Astrocyte (in vitro differentiated cells and primary cell): ENCODE results near the gene SBF2. TPM values are rescaled to one million over a fixed set of nuclear protein-coding genes. Genes with fewer than 3 reads are reported as not detected.

Experiments used
- DNase-seq: peaks from one replicate; pipeline ENCODE4 v3.0.0-alpha.2; 2010; ENCODE audit warnings: low read depth
- FAIRE-seq: peaks from 2 replicates; lab custom pipeline; 2011; peaks lifted over from hg19 to GRCh38; lab: Jason Lieb, UNC
- H2AFZ ChIP-seq: 2 replicates; pipeline ENCODE4 v1.6.0; 2012; ENCODE audit warnings: low read depth, low read length, inconsistent platforms
- H3K27ac ChIP-seq: 2 replicates; pipeline ENCODE4 v1.5.1; 2011; ENCODE audit warnings: low read depth, low read length, inconsistent platforms
- H3K27me3 ChIP-seq: 2 replicates; pipeline ENCODE4 v1.6.0; 2011; ENCODE audit warnings: low read length, inconsistent platforms; ENCODE audit not compliant: insufficient read depth
- H3K36me3 ChIP-seq: 2 replicates; pipeline ENCODE4 v1.5.1; 2011; ENCODE audit warnings: low read length, inconsistent platforms; ENCODE audit not compliant: insufficient read depth
- H3K4me1 ChIP-seq: 2 replicates; pipeline ENCODE4 v1.5.1; 2011; ENCODE audit warnings: low read length, inconsistent platforms; ENCODE audit not compliant: insufficient read depth
- H3K4me2 ChIP-seq: 2 replicates; pipeline ENCODE4 v1.6.0; 2012; ENCODE audit warnings: low read length, inconsistent platforms
- H3K4me3 ChIP-seq: 2 replicates; pipeline ENCODE4 v1.5.1; 2011; ENCODE audit warnings: low read depth, mild to moderate bottlenecking, low read length, inconsistent platforms; ENCODE audit not compliant: insufficient read depth
- H3K79me2 ChIP-seq: 2 replicates; pipeline ENCODE4 v1.6.0; 2012; ENCODE audit warnings: mild to moderate bottlenecking, low read length, inconsistent platforms; ENCODE audit not compliant: insufficient read depth
- H3K9ac ChIP-seq: 2 replicates; pipeline ENCODE4 v1.6.0; 2012; ENCODE audit warnings: mild to moderate bottlenecking, low read length, inconsistent platforms
- H3K9me3 ChIP-seq: 2 replicates; pipeline ENCODE4 v1.5.1; 2012; ENCODE audit warnings: low read depth, mild to moderate bottlenecking, low read length, inconsistent platforms; ENCODE audit not compliant: insufficient read depth
- H4K20me1 ChIP-seq: 2 replicates; pipeline ENCODE4 v1.6.0; 2012; ENCODE audit warnings: low read length, inconsistent platforms; ENCODE audit not compliant: insufficient read depth
- H3K27ac Mint-ChIP-seq: one replicate; pipeline ENCODE4 v1.8.0; 2021; ENCODE audit warnings: mild to moderate bottlenecking, mixed read lengths; ENCODE audit not compliant: unreplicated experiment
- H3K27me3 Mint-ChIP-seq: one replicate; pipeline ENCODE4 v1.8.0; 2021; ENCODE audit warnings: low read depth, mixed read lengths; ENCODE audit not compliant: unreplicated experiment
- H3K36me3 Mint-ChIP-seq: one replicate; pipeline ENCODE4 v1.8.0; 2021; ENCODE audit warnings: low read depth, mixed read lengths; ENCODE audit not compliant: unreplicated experiment
- H3K4me1 Mint-ChIP-seq: one replicate; pipeline ENCODE4 v1.8.0; 2021; ENCODE audit warnings: low read depth, mixed read lengths; ENCODE audit not compliant: unreplicated experiment
- H3K4me3 Mint-ChIP-seq: one replicate; pipeline ENCODE4 v1.8.0; 2021; ENCODE audit warnings: mild to moderate bottlenecking, moderate library complexity, mixed read lengths; ENCODE audit not compliant: unreplicated experiment
- H3K9me3 Mint-ChIP-seq: one replicate; pipeline ENCODE4 v1.8.0; 2021; ENCODE audit warnings: mild to moderate bottlenecking, mixed read lengths; ENCODE audit not compliant: unreplicated experiment
- CTCF ChIP-seq: IDR thresholded peaks from 2 replicates; pipeline ENCODE4 v1.5.1; 2011; ENCODE audit warnings: low read depth, mild to moderate bottlenecking, inconsistent platforms, low read length, moderate library complexity; ENCODE audit not compliant: insufficient read depth
- EZH2 ChIP-seq: IDR thresholded peaks from 2 replicates; pipeline ENCODE4 v1.6.1; 2012; ENCODE audit warnings: mild to moderate bottlenecking, low read length, inconsistent platforms; ENCODE audit not compliant: insufficient read depth
- total RNA-seq: library from RNA; stranded (reverse); gene quantifications from 2 replicates; pipeline ENCODE4 v1.2.1, GENCODE V29; 2021

SBF2 gene
- total RNA-seq, 1 donor from 2014 or later = 50.0 TPM

GRCh38 chr11:10329356-10329755, 35.3 kb upstream of the SBF2 start:
- peak overlapping the region; percentile 32 for H3K27ac ChIP-seq
- peaks cover 6% of the 10 kb centered on the region for H3K9me3 Mint-ChIP-seq

GRCh38 chr11:10328314-10329098, 34.5 kb upstream of the SBF2 start:
- H3K4me2 ChIP-seq = peak overlapping the region; percentile 59
- Mint-ChIP-seq H3K4me1 (peaks cover 22% of the 10 kb centered on the region), H3K9me3 (peaks cover 6% of the 10 kb centered on the region), H3K4me3 (no peak overlapping the region), H3K36me3 (no peaks in the 10 kb centered on the region), H3K27ac (no peak overlapping the region), H3K27me3 (peaks cover 10% of the 10 kb centered on the region)
- TF ChIP-seq CTCF = no peak
- no peak for TF ChIP-seq EZH2
- H3K36me3 ChIP-seq = no peaks in the 10 kb centered on the region
- no peak overlapping the region for H3K9ac ChIP-seq
- H3K4me3 ChIP-seq = no peak overlapping the region
- peak; percentile 85 for DNase-seq
- no peaks in the 10 kb centered on the region for H3K27me3 ChIP-seq
- H3K9me3 ChIP-seq = no peaks in the 10 kb centered on the region
- H4K20me1 ChIP-seq = no peaks in the 10 kb centered on the region
- H2AFZ ChIP-seq = no peak overlapping the region
- H3K27ac ChIP-seq = no peak overlapping the region
- H3K79me2 ChIP-seq = no peaks in the 10 kb centered on the region
- H3K4me1 ChIP-seq = peaks cover 56% of the 10 kb centered on the region
- peak; percentile 83 for FAIRE-seq

More at GRCh38 chr11:10329356-10329755, 35.3 kb upstream of the SBF2 start:
- TF ChIP-seq CTCF (no peak), EZH2 (no peak)
- Mint-ChIP-seq H3K4me1 (peaks cover 22% of the 10 kb centered on the region), H3K36me3 (no peaks in the 10 kb centered on the region), H3K27ac (no peak overlapping the region), H3K4me3 (no peak overlapping the region), H3K27me3 (peaks cover 10% of the 10 kb centered on the region)
- Histone ChIP-seq H2AFZ (no peak overlapping the region), H3K79me2 (no peaks in the 10 kb centered on the region), H3K9ac (no peak overlapping the region), H3K4me1 (peaks cover 49% of the 10 kb centered on the region), H3K4me3 (no peak overlapping the region), H4K20me1 (no peaks in the 10 kb centered on the region), H3K36me3 (no peaks in the 10 kb centered on the region), H3K4me2 (peak overlapping the region; percentile 59), H3K9me3 (no peaks in the 10 kb centered on the region), H3K27me3 (no peaks in the 10 kb centered on the region)
- FAIRE-seq = no peak
- DNase-seq = no peak

GRCh38 chr11:10327254-10327653, 33.2 kb upstream of the SBF2 start:
- no peak overlapping the region for H3K27ac ChIP-seq
- H3K4me2 ChIP-seq = no peak overlapping the region
- H3K36me3 ChIP-seq = no peaks in the 10 kb centered on the region
- Mint-ChIP-seq H3K4me1 (peaks cover 28% of the 10 kb centered on the region), H3K36me3 (no peaks in the 10 kb centered on the region), H3K4me3 (no peak overlapping the region), H3K27me3 (peaks cover 10% of the 10 kb centered on the region), H3K9me3 (no peaks in the 10 kb centered on the region), H3K27ac (no peak overlapping the region)
- H3K79me2 ChIP-seq = no peaks in the 10 kb centered on the region
- peak; percentile 51 for DNase-seq
- no peaks in the 10 kb centered on the region for H3K27me3 ChIP-seq
- no peak overlapping the region for H3K4me3 ChIP-seq
- H3K9me3 ChIP-seq = no peaks in the 10 kb centered on the region
- FAIRE-seq = no peak
- peaks cover 67% of the 10 kb centered on the region for H3K4me1 ChIP-seq
- H3K9ac ChIP-seq = no peak overlapping the region
- H4K20me1 ChIP-seq = no peaks in the 10 kb centered on the region
- no peak overlapping the region for H2AFZ ChIP-seq
- TF ChIP-seq CTCF (no peak), EZH2 (no peak)
